IMR-90 (cell line): ENCODE data around the gene PMEPA1. TPM values are rescaled to one million over a fixed set of nuclear protein-coding genes. Genes with fewer than 3 reads are reported as not detected.

Source experiments
- ATAC-seq: fragments of 200-7000 bp; cut with Tn5 transposase; 2 replicates; pipeline ENCODE4 v1.9.1; 2020; ENCODE audit warnings: low read depth, mild to moderate bottlenecking, moderate library complexity
- BruUV-seq: library from RNA; stranded (reverse); fragments of 400-500 nt; replicated peaks from 2 replicates; lab custom pipeline; 2021; lab: Mats Ljungman, UMichigan
- CTCF ChIA-PET: fragments of 300-600 bp; formaldehyde crosslinking; extraction: SDS; loops from one replicate; lab custom pipeline; 2021; ENCODE audit warnings: antibody characterized with exemption; lab: Yijun Ruan, JAX
- POLR2A ChIA-PET: fragments of 300-600 bp; sonication (Branson Sonifier 250); formaldehyde crosslinking; loops from one replicate; lab custom pipeline; 2022; ENCODE audit warnings: antibody characterized with exemption; ENCODE audit not compliant: unreplicated experiment; lab: Charles Lee
- DNase-seq: peaks from one replicate; pipeline ENCODE4 v3.0.0; 2013
- H2AFZ ChIP-seq: replicated peaks from 2 replicates; pipeline ENCODE3; 2013; ENCODE audit warnings: low read length, mild to moderate bottlenecking; ENCODE audit not compliant: poor library complexity
- H2AK5ac ChIP-seq: 2 replicates; pipeline ENCODE4 v1.6.1; 2013; ENCODE audit warnings: low read depth, low read length, inconsistent platforms
- H2AK9ac ChIP-seq: replicated peaks from 2 replicates; pipeline ENCODE3; 2013; ENCODE audit warnings: mild to moderate bottlenecking, low read depth, low read length, moderate library complexity; ENCODE audit not compliant: poor library complexity
- H2BK120ac ChIP-seq: 2 replicates; pipeline ENCODE4 v1.6.1; 2013; ENCODE audit warnings: low read depth, low read length, inconsistent platforms
- H2BK15ac ChIP-seq: 3 replicates; pipeline ENCODE4 v1.6.1; 2013; ENCODE audit warnings: low read depth, low read length, inconsistent platforms
- H2BK20ac ChIP-seq: 2 replicates; pipeline ENCODE4 v1.6.1; 2013; ENCODE audit warnings: low read depth, mild to moderate bottlenecking, inconsistent platforms, low read length, moderate library complexity
- H2BK5ac ChIP-seq: 2 replicates; pipeline ENCODE4 v1.6.1; 2013; ENCODE audit warnings: mild to moderate bottlenecking, low read depth, low read length, inconsistent platforms; ENCODE audit not compliant: poor library complexity, severe bottlenecking
- H3K14ac ChIP-seq: replicated peaks from 2 replicates; pipeline ENCODE4 v1.6.1; 2013; ENCODE audit warnings: low read depth, low read length, inconsistent platforms
- H3K18ac ChIP-seq: 2 replicates; pipeline ENCODE4 v1.6.1; 2013; ENCODE audit warnings: low read depth, low read length, control low read depth
- H3K23ac ChIP-seq: 2 replicates; pipeline ENCODE4 v1.6.1; 2013; ENCODE audit warnings: low read depth, low read length, inconsistent platforms
- H3K27ac ChIP-seq: 2 replicates; pipeline ENCODE4 v1.5.1; 2013; ENCODE audit warnings: mild to moderate bottlenecking, control low read depth, low read length; ENCODE audit not compliant: insufficient read depth
- H3K27me3 ChIP-seq: 2 replicates; pipeline ENCODE4 v1.6.1; 2013; ENCODE audit warnings: low read length; ENCODE audit not compliant: control insufficient read depth, insufficient read depth
- H3K36me3 ChIP-seq: 2 replicates; pipeline ENCODE4 v1.6.1; 2013; ENCODE audit warnings: low read length, mixed read lengths; ENCODE audit not compliant: control insufficient read depth, insufficient read depth
- H3K4ac ChIP-seq: 2 replicates; pipeline ENCODE4 v1.6.1; 2013; ENCODE audit warnings: low read depth, low read length, inconsistent platforms
- H3K4me1 ChIP-seq: 2 replicates; pipeline ENCODE4 v1.6.1; 2013; ENCODE audit warnings: low read length, mixed read lengths; ENCODE audit not compliant: control insufficient read depth, insufficient read depth
- H3K4me2 ChIP-seq: 2 replicates; pipeline ENCODE4 v1.6.1; 2013; ENCODE audit warnings: low read depth, mild to moderate bottlenecking, control low read depth, low read length, moderate library complexity
- H3K4me3 ChIP-seq: 2 replicates; pipeline ENCODE4 v1.5.1; 2013; ENCODE audit warnings: low read depth, mild to moderate bottlenecking, control low read depth, low read length, moderate library complexity; ENCODE audit not compliant: insufficient read depth
- H3K56ac ChIP-seq: 2 replicates; pipeline ENCODE4 v1.6.1; 2013; ENCODE audit warnings: low read length, inconsistent platforms; ENCODE audit not compliant: insufficient read depth; ENCODE audit errors: extremely low read depth
- H3K79me1 ChIP-seq, 2 experiments: 2 replicates each; pipeline ENCODE4 v1.6.1; 2013; ENCODE audit warnings: low read length in 2 of 2, inconsistent platforms in 1 of 2, low read depth in 1 of 2
- H3K9ac ChIP-seq: 2 replicates; pipeline ENCODE4 v1.6.1; 2013; ENCODE audit warnings: low read depth, low read length, control low read depth
- H3K9me1 ChIP-seq: 2 replicates; pipeline ENCODE4 v1.6.1; 2013; ENCODE audit warnings: low read length, inconsistent platforms; ENCODE audit not compliant: insufficient read depth
- H3K9me3 ChIP-seq: 2 replicates; pipeline ENCODE4 v1.6.1; 2013; ENCODE audit warnings: low read length; ENCODE audit not compliant: control insufficient read depth, insufficient read depth
- H4K20me1 ChIP-seq: 2 replicates; pipeline ENCODE4 v1.6.1; 2013; ENCODE audit warnings: low read length, inconsistent platforms; ENCODE audit not compliant: insufficient read depth
- H4K5ac ChIP-seq: 2 replicates; pipeline ENCODE4 v1.6.1; 2013; ENCODE audit warnings: mild to moderate bottlenecking, low read depth, low read length, control low read depth
- H4K8ac ChIP-seq, 2 experiments: 2 replicates each; pipeline ENCODE4 v1.6.1; 2013; ENCODE audit warnings: low read depth in 2 of 2, low read length in 2 of 2, control low read depth in 1 of 2, inconsistent platforms in 1 of 2
- H4K91ac ChIP-seq: 2 replicates; pipeline ENCODE4 v1.6.1; 2013; ENCODE audit warnings: low read depth, low read length, inconsistent platforms; ENCODE audit not compliant: insufficient read depth
- CEBPB ChIP-seq: IDR thresholded peaks from 2 replicates; pipeline ENCODE4 v1.6.1; 2012; ENCODE audit warnings: low read depth, low read length, improper control_type of control experiment
- MXI1 ChIP-seq: IDR thresholded peaks from 2 replicates; pipeline ENCODE4 v1.6.1; 2012; ENCODE audit warnings: low read depth, mild to moderate bottlenecking, low read length, moderate library complexity, borderline replicate concordance
- WGBS, 2 experiments: methylation state at CpG; one replicate each; pipeline versions ENCODE4 v1.1.5 to v1.1.7; 2013; ENCODE audit warnings: missing lambda C conversion rate in 2 of 2; ENCODE audit not compliant: insufficient read length in 1 of 2; ENCODE audit errors: extremely low coverage in 2 of 2; 5-methylcytosine and 5-hydroxymethylcytosine counted together
- dilution Hi-C: fragments of 300-500 bp; cut with HindIII; formaldehyde crosslinking; loops from one replicate; pipeline ENCODE4 v1.14.3; 2018; ENCODE audit warnings: low sequenced_read_pairs; ENCODE audit not compliant: unreplicated experiment
- in situ Hi-C: fragments of 300-500 bp; cut with MboI; formaldehyde crosslinking; loops from 3 replicates; pipeline ENCODE4 v1.14.3; 2019; ENCODE audit warnings: low sequenced_read_pairs, inconsistent platforms, mixed read lengths
- intact Hi-C: fragments of 100-400 bp; cut with micrococcal nuclease; formaldehyde crosslinking; loops from 2 replicates; pipeline ENCODE4 v1.10.0; 2022
- polyA plus RNA-seq, 3 experiments: library from polyadenylated mRNA; depleted of rRNA; stranded (reverse); fragments of >200 nt; gene quantifications; 2 replicates each; pipeline ENCODE4 v1.2.3, GENCODE V29; 2012; ENCODE audit warnings: low replicate concordance in 1 of 3
- total RNA-seq: library from RNA; depleted of rRNA; stranded (reverse); fragments of >200 nt; gene quantifications from 2 replicates; pipeline ENCODE4 v1.2.3, GENCODE V29; 2012

Gene PMEPA1
- total and polyA plus RNA-seq, 2 of the 4 experiments (the other 2 are of a cell fraction), result 2.0 to 6.9 TPM

GRCh38 chr20:57628047-57628961, 81.5 kb downstream of the PMEPA1 start:
- Histone ChIP-seq H3K18ac (no peak overlapping the region), H3K4me3 (no peak overlapping the region), H4K20me1 (no peaks in the 10 kb centered on the region), H3K4me1 (peaks cover 4% of the 10 kb centered on the region; the same call in 1 of the 2 replicates), H3K27ac (peak overlapping the region; percentile 33), H2AK9ac (peak overlapping the region; percentile 33), H3K4ac (peak overlapping the region; percentile 79; the same call in 1 of the 2 replicates), H4K5ac (no peak overlapping the region; the same call in 1 of the 2 replicates), H2BK5ac (no peak overlapping the region), H3K9ac (peak overlapping the region; percentile 3; the same call in 1 of the 2 replicates), H2AK5ac (no peak overlapping the region), H3K4me2 (peak overlapping the region; percentile 45), H3K36me3 (no peaks in the 10 kb centered on the region), H3K23ac (peak overlapping the region; percentile 79), H2AFZ (peak overlapping the region; percentile 84), H4K8ac (peak overlapping the region; percentile 78 to 84; a peak in 3 of 4 replicates), H3K56ac (peak overlapping the region; percentile 11; the same call in 1 of the 2 replicates), H3K14ac (peak overlapping the region; percentile 81; the same call in 1 of the 2 replicates), H2BK20ac (peak overlapping the region; percentile 23; the same call in 1 of the 2 replicates), H2BK15ac (no peak overlapping the region), H3K9me3 (peaks cover 3% of the 10 kb centered on the region; the same call in 1 of the 2 replicates), H4K91ac (peak overlapping the region; percentile 31; the same call in 1 of the 2 replicates), H3K27me3 (peaks cover 3% of the 10 kb centered on the region), H3K9me1 (no peaks in the 10 kb centered on the region), H3K79me1 (no peaks in the 10 kb centered on the region), H2BK120ac (peak overlapping the region; percentile 73; the same call in 1 of the 2 replicates)
- no TSS peak for BruUV-seq
- POLR2A ChIA-PET, result no interaction called here
- CTCF ChIA-PET, result interaction anchor here (0.5 kb wide), 1 partner anchor 18 kb away, joined by 3 read pairs; no protein-coding TSS in a partner anchor
- WGBS, 2 experiments, result no CpG with 5 or more reads among the region's 29 CpGs
- TF ChIP-seq CEBPB (peak; percentile 35; the same call in 1 of the 2 replicates), MXI1 (no peak)
- DNase-seq (peak; percentile 41), ATAC-seq (peak; percentile 63)
- dilution Hi-C loops (no loop called here), in situ Hi-C loops (no loop called here), intact Hi-C loops (no loop called here)
